Activated naive CD4-positive, alpha-beta T cell treated with anti-CD3 and anti-CD28 coated beads, Interleukin-2, amount 50 U/mL, for 24 hours (primary cell): Measurements from ENCODE around the gene RXRA.
A peak's percentile ranks its signal among the peaks of the same experiment; 100 is the strongest.

ENCODE experiments used
- H3K27ac Mint-ChIP-seq: one replicate; pipeline ENCODE4 v1.8.0; 2021; ENCODE audit warnings: mild to moderate bottlenecking, mixed read lengths
- H3K27me3 Mint-ChIP-seq: one replicate; pipeline ENCODE4 v1.8.0; 2021; ENCODE audit warnings: mixed read lengths
- H3K36me3 Mint-ChIP-seq: one replicate; pipeline ENCODE4 v1.8.0; 2021; ENCODE audit warnings: mixed read lengths
- H3K4me1 Mint-ChIP-seq: one replicate; pipeline ENCODE4 v1.8.0; 2021; ENCODE audit warnings: mixed read lengths
- H3K4me3 Mint-ChIP-seq: one replicate; pipeline ENCODE4 v1.8.0; 2021; ENCODE audit warnings: mild to moderate bottlenecking, mixed read lengths
- H3K9me3 Mint-ChIP-seq: one replicate; pipeline ENCODE4 v1.8.0; 2021; ENCODE audit warnings: mixed read lengths

Gene RXRA

GRCh38 chr9:134357631-134358025 is 31.4 kb downstream of the RXRA start:
- Mint-ChIP-seq H3K27me3 (no peaks in the 10 kb centered on the region), H3K36me3 (no peaks in the 10 kb centered on the region), H3K27ac (no peak overlapping the region), H3K9me3 (no peaks in the 10 kb centered on the region), H3K4me3 (no peak overlapping the region), H3K4me1 (no peaks in the 10 kb centered on the region)

GRCh38 chr9:134358026-134358661 is 31.9 kb downstream of the RXRA start:
- no peaks in the 10 kb centered on the region for H3K27me3 Mint-ChIP-seq
- no peaks in the 10 kb centered on the region for H3K9me3 Mint-ChIP-seq
- H3K4me1 Mint-ChIP-seq: no peaks in the 10 kb centered on the region
- H3K4me3 Mint-ChIP-seq: no peak overlapping the region
- H3K36me3 Mint-ChIP-seq: no peaks in the 10 kb centered on the region
- H3K27ac Mint-ChIP-seq: no peak overlapping the region

- Mint-ChIP-seq H3K4me3 (no peak overlapping the region), H3K9me3 (no peaks in the 10 kb centered on the region), H3K27me3 (no peaks in the 10 kb centered on the region), H3K27ac (no peak overlapping the region), H3K36me3 (no peaks in the 10 kb centered on the region), H3K4me1 (no peaks in the 10 kb centered on the region)
These were observed 32.5 kb downstream of the RXRA start for GRCh38 chr9:134358662-134359319.

- no peaks in the 10 kb centered on the region for H3K4me1 Mint-ChIP-seq
- no peaks in the 10 kb centered on the region for H3K36me3 Mint-ChIP-seq
These were observed 33.4 kb downstream of the RXRA start for GRCh38 chr9:134359493-134360179.

GRCh38 chr9:134360180-134360759 is 34.0 kb downstream of the RXRA start:
- no peak overlapping the region for H3K4me3 Mint-ChIP-seq
- H3K27me3 Mint-ChIP-seq: no peaks in the 10 kb centered on the region
- H3K27ac Mint-ChIP-seq: no peak overlapping the region

More at GRCh38 chr9:134359493-134360179, 33.4 kb downstream of the RXRA start:
- Mint-ChIP-seq H3K27ac (no peak overlapping the region), H3K4me3 (no peak overlapping the region), H3K9me3 (no peaks in the 10 kb centered on the region), H3K27me3 (no peaks in the 10 kb centered on the region)

GRCh38 chr9:134360897-134361296 is 34.6 kb downstream of the RXRA start:
- no peaks in the 10 kb centered on the region for H3K9me3 Mint-ChIP-seq
- H3K4me1 Mint-ChIP-seq: no peaks in the 10 kb centered on the region
- no peaks in the 10 kb centered on the region for H3K27me3 Mint-ChIP-seq
- no peaks in the 10 kb centered on the region for H3K36me3 Mint-ChIP-seq
- H3K27ac Mint-ChIP-seq: no peak overlapping the region
- no peak overlapping the region for H3K4me3 Mint-ChIP-seq

More at GRCh38 chr9:134360180-134360759, 34.0 kb downstream of the RXRA start:
- Mint-ChIP-seq H3K9me3 (no peaks in the 10 kb centered on the region), H3K4me1 (no peaks in the 10 kb centered on the region), H3K36me3 (no peaks in the 10 kb centered on the region)

- Mint-ChIP-seq H3K4me1 (no peaks in the 10 kb centered on the region), H3K27ac (no peak overlapping the region), H3K9me3 (no peaks in the 10 kb centered on the region), H3K27me3 (no peaks in the 10 kb centered on the region), H3K4me3 (no peak overlapping the region), H3K36me3 (no peaks in the 10 kb centered on the region)
These were observed 35.2 kb downstream of the RXRA start for GRCh38 chr9:134361426-134361825.

- H3K4me3 Mint-ChIP-seq: no peak overlapping the region
- H3K27me3 Mint-ChIP-seq: no peaks in the 10 kb centered on the region
- no peaks in the 10 kb centered on the region for H3K4me1 Mint-ChIP-seq
- no peak overlapping the region for H3K27ac Mint-ChIP-seq
- no peaks in the 10 kb centered on the region for H3K36me3 Mint-ChIP-seq
- no peaks in the 10 kb centered on the region for H3K9me3 Mint-ChIP-seq
These were observed 35.7 kb downstream of the RXRA start for GRCh38 chr9:134361843-134362414.

- H3K4me3 Mint-ChIP-seq: no peak overlapping the region
- no peaks in the 10 kb centered on the region for H3K9me3 Mint-ChIP-seq
- H3K36me3 Mint-ChIP-seq: no peaks in the 10 kb centered on the region
- no peaks in the 10 kb centered on the region for H3K4me1 Mint-ChIP-seq
- no peaks in the 10 kb centered on the region for H3K27me3 Mint-ChIP-seq
- H3K27ac Mint-ChIP-seq: no peak overlapping the region
These were observed 37.2 kb downstream of the RXRA start for GRCh38 chr9:134363450-134363849.

- no peaks in the 10 kb centered on the region for H3K4me1 Mint-ChIP-seq
- no peak overlapping the region for H3K27ac Mint-ChIP-seq
- no peaks in the 10 kb centered on the region for H3K27me3 Mint-ChIP-seq
- H3K36me3 Mint-ChIP-seq: no peaks in the 10 kb centered on the region
- H3K9me3 Mint-ChIP-seq: no peaks in the 10 kb centered on the region
- H3K4me3 Mint-ChIP-seq: no peak overlapping the region
These were observed 38.3 kb downstream of the RXRA start for GRCh38 chr9:134364391-134365114.

- Mint-ChIP-seq H3K4me1 (no peaks in the 10 kb centered on the region), H3K27me3 (no peaks in the 10 kb centered on the region), H3K4me3 (no peak overlapping the region), H3K27ac (peak overlapping the region; percentile 46), H3K9me3 (no peaks in the 10 kb centered on the region), H3K36me3 (no peaks in the 10 kb centered on the region)
These were observed 38.9 kb downstream of the RXRA start for GRCh38 chr9:134365115-134365596.

GRCh38 chr9:134365791-134366222 is 39.6 kb downstream of the RXRA start:
- Mint-ChIP-seq H3K27ac (no peak overlapping the region), H3K36me3 (no peaks in the 10 kb centered on the region), H3K9me3 (no peaks in the 10 kb centered on the region), H3K4me1 (no peaks in the 10 kb centered on the region), H3K4me3 (no peak overlapping the region), H3K27me3 (no peaks in the 10 kb centered on the region)

- Mint-ChIP-seq H3K9me3 (no peaks in the 10 kb centered on the region), H3K27ac (no peak overlapping the region), H3K4me3 (no peak overlapping the region), H3K27me3 (no peaks in the 10 kb centered on the region), H3K36me3 (no peaks in the 10 kb centered on the region), H3K4me1 (no peaks in the 10 kb centered on the region)
These were observed 40.2 kb downstream of the RXRA start for GRCh38 chr9:134366223-134367031.

- no peaks in the 10 kb centered on the region for H3K27me3 Mint-ChIP-seq
- H3K9me3 Mint-ChIP-seq: no peaks in the 10 kb centered on the region
- no peaks in the 10 kb centered on the region for H3K4me1 Mint-ChIP-seq
- no peaks in the 10 kb centered on the region for H3K36me3 Mint-ChIP-seq
- no peak overlapping the region for H3K27ac Mint-ChIP-seq
- H3K4me3 Mint-ChIP-seq: no peak overlapping the region
These were observed 40.8 kb downstream of the RXRA start for GRCh38 chr9:134367061-134367460.
